ENCODE data around the gene ZNF778.

ZNF778 gene

GRCh38 chr16:89237733-89238132, 20.2 kb downstream of the ZNF778 start:
- Histone ChIP-seq H3K4me1 (ENCODE audit: insufficient read depth, low read length) (peaks cover 14% of the 10 kb centered on the region), H3K4me3 (ENCODE audit: low read depth in 1 of 2, low read length in 2 of 2) (no peak overlapping the region), H3K9ac (ENCODE audit: low read depth, low read length) (no peak overlapping the region), H3K4me2 (ENCODE audit: insufficient read depth, low read length) (no peak overlapping the region), H3K79me2 (ENCODE audit: insufficient read depth, low read length) (peaks cover 8% of the 10 kb centered on the region), H3K27ac (ENCODE audit: low read length) (no peak overlapping the region), H4K20me1 (ENCODE audit: insufficient read depth, low read length) (no peaks in the 10 kb centered on the region), H3K9me3 (ENCODE audit: insufficient read depth, low read length, severe bottlenecking) (no peaks in the 10 kb centered on the region), H3K27me3 (ENCODE audit: insufficient read depth, low read length, poor library complexity) (no peaks in the 10 kb centered on the region), H2AFZ (ENCODE audit: low read depth, low read length) (no peak overlapping the region), H3K36me3 (ENCODE audit: insufficient read depth, low read length) (peaks cover 13% of the 10 kb centered on the region; the same call in 1 of the 2 replicates)
- DNase-seq = no peak
- no peak for ATAC-seq (ENCODE audit: insufficient read depth, low read depth)
- TF ChIP-seq EZH2 (IDR thresholded peaks at IDR 0.05; ENCODE audit: borderline replicate concordance, low read depth, low read length, severe bottlenecking) = no peak
- TF ChIP-seq, protein P1, sequence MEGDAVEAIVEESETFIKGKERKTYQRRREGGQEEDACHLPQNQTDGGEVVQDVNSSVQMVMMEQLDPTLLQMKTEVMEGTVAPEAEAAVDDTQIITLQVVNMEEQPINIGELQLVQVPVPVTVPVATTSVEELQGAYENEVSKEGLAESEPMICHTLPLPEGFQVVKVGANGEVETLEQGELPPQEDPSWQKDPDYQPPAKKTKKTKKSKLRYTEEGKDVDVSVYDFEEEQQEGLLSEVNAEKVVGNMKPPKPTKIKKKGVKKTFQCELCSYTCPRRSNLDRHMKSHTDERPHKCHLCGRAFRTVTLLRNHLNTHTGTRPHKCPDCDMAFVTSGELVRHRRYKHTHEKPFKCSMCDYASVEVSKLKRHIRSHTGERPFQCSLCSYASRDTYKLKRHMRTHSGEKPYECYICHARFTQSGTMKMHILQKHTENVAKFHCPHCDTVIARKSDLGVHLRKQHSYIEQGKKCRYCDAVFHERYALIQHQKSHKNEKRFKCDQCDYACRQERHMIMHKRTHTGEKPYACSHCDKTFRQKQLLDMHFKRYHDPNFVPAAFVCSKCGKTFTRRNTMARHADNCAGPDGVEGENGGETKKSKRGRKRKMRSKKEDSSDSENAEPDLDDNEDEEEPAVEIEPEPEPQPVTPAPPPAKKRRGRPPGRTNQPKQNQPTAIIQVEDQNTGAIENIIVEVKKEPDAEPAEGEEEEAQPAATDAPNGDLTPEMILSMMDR (IDR thresholded peaks at IDR 0.05; ENCODE audit: borderline replicate concordance, extremely low read depth, low read length, poor library complexity, severe bottlenecking) = no peak

DNA sequence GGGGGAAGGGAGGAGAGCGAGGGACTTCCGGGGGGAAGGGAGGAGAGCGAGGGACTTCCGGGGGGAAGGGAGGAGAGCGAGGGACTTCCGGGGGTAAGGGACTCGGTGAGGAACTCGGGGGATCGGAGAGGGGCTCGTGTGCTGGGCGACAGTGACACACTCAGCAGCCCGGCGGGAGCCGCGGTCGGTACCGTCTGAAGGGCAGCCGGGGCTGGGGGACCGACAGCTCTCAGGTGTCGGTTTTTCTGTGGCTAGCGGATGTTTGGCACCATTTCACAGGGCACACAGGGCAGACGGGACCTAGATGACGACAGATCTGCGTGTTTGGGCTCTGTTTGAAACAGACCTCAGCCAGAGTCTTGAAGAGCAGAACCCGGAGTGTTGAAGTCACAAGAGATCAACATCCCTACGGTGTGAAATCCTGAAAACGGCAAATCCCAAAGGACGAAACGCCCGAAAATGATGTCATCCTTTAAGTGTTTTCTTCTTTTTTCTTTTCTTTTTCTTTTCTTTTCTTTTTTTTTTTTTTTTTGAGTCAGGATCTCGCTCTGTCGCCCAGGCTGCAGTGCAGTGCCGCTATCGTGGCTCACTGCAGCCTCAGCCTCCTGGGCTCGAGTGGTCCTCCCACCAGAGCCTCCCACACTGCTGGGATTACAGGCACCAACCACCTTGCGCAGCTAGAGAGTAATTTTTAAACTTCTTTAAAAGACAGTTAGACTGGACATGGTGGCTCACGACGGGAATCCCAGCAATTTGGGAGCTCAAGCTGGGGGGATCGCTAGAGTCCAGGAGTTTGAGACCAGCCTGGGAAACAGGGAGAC, 23.9 kb downstream of the ZNF778 start:
- H3K27me3 ChIP-seq (ENCODE audit: insufficient read depth, low read length, poor library complexity) = no peaks in the 10 kb centered on the region
- peak overlapping the region; percentile 70 for H3K9ac ChIP-seq (ENCODE audit: low read depth, low read length)
- H3K9me3 ChIP-seq (ENCODE audit: insufficient read depth, low read length, severe bottlenecking) = no peaks in the 10 kb centered on the region
- TF ChIP-seq EZH2 (IDR thresholded peaks at IDR 0.05; ENCODE audit: borderline replicate concordance, low read depth, low read length, severe bottlenecking) = no peak
- TF ChIP-seq, protein P1 (IDR thresholded peaks at IDR 0.05; ENCODE audit: borderline replicate concordance, extremely low read depth, low read length, poor library complexity, severe bottlenecking) = no peak
- no peaks in the 10 kb centered on the region for H4K20me1 ChIP-seq (ENCODE audit: insufficient read depth, low read length)
- peak overlapping the region; percentile 45 to 96; a peak in 3 of 4 replicates for H3K4me3 ChIP-seq (ENCODE audit: low read depth in 1 of 2, low read length in 2 of 2)
- H3K4me2 ChIP-seq (ENCODE audit: insufficient read depth, low read length) = peak overlapping the region; percentile 97
- H2AFZ ChIP-seq (ENCODE audit: low read depth, low read length) = peak overlapping the region; percentile 100
- no peaks in the 10 kb centered on the region for H3K36me3 ChIP-seq (ENCODE audit: insufficient read depth, low read length)
- peaks cover 8% of the 10 kb centered on the region for H3K79me2 ChIP-seq (ENCODE audit: insufficient read depth, low read length)
- DNase-seq (peak; percentile 83), ATAC-seq (ENCODE audit: insufficient read depth, low read depth) (peak; percentile 84)
- peaks cover 14% of the 10 kb centered on the region for H3K4me1 ChIP-seq (ENCODE audit: insufficient read depth, low read length)
- H3K27ac ChIP-seq (ENCODE audit: low read length) = peak overlapping the region; percentile 97

GRCh38 chr16:89242795-89243200, 25.3 kb downstream of the ZNF778 start:
- H3K36me3 ChIP-seq (ENCODE audit: insufficient read depth, low read length) = no peaks in the 10 kb centered on the region
- TF ChIP-seq, protein P1 (IDR thresholded peaks at IDR 0.05; ENCODE audit: borderline replicate concordance, extremely low read depth, low read length, poor library complexity, severe bottlenecking) = no peak
- no peaks in the 10 kb centered on the region for H3K9me3 ChIP-seq (ENCODE audit: insufficient read depth, low read length, severe bottlenecking)
- H3K27me3 ChIP-seq (ENCODE audit: insufficient read depth, low read length, poor library complexity) = no peaks in the 10 kb centered on the region
- no peak for ATAC-seq (ENCODE audit: insufficient read depth, low read depth)
- H3K9ac ChIP-seq (ENCODE audit: low read depth, low read length) = no peak overlapping the region
- peaks cover 8% of the 10 kb centered on the region for H3K79me2 ChIP-seq (ENCODE audit: insufficient read depth, low read length)
- H3K4me1 ChIP-seq (ENCODE audit: insufficient read depth, low read length) = peaks cover 14% of the 10 kb centered on the region
- H2AFZ ChIP-seq (ENCODE audit: low read depth, low read length) = no peak overlapping the region
- DNase-seq = no peak
- H3K4me3 ChIP-seq (ENCODE audit: low read depth in 1 of 2, low read length in 2 of 2) = no peak overlapping the region
- H3K4me2 ChIP-seq (ENCODE audit: insufficient read depth, low read length) = no peak overlapping the region
- H3K27ac ChIP-seq (ENCODE audit: low read length) = no peak overlapping the region
- H4K20me1 ChIP-seq (ENCODE audit: insufficient read depth, low read length) = no peaks in the 10 kb centered on the region
